CD4-positive, alpha-beta T cell treated with Interleukin-15 for 4 hours (primary cell): ENCODE results near the gene ATG12.

Experiments
- DNase-seq: peaks from one replicate; pipeline ENCODE4 v3.0.0-alpha.2; 2020; ENCODE audit warnings: low spot score

ATG12 gene

DNA sequence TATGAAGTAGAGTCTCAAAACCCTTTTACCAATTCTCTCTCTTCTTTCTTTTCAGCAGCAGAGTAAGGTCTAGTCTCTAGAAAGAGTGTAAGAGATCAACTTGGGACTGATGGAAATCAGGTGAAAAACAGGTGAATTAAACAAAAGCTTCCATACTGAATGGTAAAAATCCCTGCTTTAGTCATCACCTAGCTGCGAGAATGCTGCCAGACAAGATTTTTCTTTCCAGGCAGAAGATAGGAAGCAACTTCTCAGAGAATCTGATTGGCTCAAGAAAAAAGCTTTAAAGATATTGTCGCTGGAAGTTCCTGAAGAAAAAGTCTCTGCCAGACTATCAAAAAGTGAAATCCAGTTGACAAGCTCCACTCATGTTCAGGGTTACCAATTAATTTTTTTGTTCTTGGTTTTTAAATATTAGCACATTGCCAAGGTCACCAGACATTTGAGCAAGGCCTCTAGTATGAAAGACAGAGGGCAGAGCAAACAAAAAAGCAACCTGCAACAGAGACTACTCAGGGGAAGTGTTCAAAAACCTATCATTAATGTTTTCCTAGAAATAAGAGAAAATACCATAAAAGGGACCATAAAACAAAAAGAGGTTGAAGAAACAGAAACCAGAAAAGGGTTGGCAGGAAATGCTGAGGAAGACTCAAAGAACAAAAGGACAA is 34.2 kb downstream of the ATG12 start:
- DNase-seq: no peak

DNA sequence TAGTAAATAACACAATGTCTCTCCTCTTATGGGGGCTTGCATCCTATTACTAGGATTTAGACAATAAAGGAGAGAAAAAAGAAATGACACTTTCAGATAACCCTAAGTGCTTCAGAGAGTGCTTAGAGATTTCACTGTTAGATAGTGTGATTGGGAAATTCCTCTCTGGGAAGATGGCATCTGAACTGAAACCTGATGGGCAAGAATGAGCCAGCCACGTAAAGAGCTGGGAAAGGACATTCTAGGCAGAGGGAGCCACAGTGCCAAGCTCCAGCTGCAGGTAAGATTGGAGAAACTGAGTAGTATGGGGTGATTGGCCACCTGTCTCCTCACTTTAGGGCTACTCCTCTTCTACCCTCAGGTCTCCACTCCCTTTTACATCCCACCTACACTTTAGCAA is 39.4 kb downstream of the ATG12 start:
- no peak for DNase-seq

DNA sequence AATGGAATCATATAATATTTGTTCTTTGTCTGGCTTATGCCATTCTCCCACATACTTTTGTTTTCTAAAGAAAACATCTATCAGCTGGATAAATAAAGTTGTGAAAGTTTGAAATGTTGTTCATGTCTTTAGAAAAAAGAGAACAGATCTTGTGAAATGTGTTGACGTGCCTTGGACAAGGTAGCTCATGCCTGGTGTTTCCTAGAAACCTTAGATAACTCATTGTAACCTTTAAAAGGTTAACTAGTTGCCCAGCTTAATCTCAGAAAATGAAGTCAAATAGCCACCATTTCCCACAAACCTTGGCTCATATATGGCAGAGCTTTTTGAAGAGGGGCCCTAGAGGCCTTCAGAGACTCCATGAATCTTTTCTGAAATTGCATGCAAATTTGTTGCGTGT is 40.2 kb downstream of the ATG12 start:
- no peak for DNase-seq

DNA sequence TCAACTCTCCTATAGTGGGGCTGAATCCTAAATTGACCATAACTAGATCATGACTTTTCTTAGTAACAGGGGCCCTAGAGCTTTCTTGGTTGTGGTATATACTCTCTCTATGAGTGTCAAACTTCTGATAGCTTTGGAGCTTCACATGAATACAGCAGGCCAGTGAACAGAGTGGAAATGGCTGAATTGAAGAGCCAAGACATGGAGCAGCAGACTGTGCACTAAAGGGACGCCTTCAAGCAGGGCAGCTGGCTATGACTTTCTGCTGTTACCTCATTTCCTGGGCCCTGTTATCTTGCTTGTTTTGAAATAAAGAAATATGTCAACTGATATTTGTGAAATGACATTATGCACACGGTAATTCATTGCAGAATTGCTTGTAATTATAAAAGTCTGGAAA is 41.3 kb downstream of the ATG12 start:
- DNase-seq: no peak

DNA sequence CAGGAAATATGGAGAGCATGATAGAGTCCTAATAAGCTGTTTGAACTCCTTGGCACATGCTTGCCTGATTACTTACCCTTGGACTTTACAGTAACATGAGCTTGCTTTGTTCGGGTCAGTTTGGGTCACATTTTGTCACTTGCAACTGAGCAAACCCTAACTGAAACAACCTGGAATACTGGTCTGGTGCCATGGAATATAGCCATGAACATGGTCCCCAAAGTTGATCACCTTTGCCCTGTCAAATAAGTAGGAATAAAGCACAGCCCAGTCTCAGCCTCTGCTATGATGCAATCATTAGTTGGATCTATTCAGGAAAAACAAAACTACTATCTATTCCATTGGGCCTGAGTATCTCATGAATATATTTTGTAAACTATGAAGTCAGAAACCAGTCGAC is 43.1 kb downstream of the ATG12 start:
- no peak for DNase-seq

DNA sequence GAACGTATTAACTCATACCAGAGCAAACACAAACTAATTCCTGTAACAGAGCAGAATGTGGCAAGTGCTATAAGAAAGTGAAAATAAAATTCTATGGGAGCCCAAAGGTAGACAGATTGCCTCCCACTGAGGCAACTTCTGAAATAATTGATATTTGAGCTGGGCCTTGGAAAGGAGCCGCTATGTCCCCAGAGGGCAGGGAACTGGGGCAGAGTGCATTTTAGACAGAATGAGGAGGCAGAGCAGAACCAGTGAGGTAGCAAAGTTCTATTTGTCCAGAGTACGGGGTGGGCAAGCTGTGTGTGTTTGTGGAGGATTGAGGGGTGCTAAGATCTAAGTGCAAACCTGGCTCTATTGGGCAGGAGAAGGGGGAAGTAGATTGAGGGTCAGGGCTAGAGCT is 44.7 kb downstream of the ATG12 start:
- DNase-seq: no peak

DNA sequence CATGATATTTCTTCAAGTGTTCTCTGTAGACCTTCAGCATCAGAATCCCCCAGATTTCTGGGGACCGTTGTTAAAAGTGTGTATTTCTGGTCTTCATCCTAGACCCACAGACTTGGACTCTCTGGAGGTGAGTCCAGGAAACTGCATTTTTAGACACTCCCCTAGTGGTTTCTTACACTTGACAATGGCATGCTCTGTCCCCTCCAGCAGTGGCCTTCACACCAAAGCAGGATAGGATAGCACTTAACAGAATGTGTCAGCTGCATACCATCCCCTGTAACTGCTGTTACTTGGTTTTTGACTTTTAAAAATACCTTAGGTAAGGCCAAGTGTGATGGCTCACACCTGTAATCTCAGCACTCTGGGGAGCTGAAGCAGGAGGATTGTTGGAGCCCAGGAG is 45.7 kb downstream of the ATG12 start:
- no peak for DNase-seq

DNA sequence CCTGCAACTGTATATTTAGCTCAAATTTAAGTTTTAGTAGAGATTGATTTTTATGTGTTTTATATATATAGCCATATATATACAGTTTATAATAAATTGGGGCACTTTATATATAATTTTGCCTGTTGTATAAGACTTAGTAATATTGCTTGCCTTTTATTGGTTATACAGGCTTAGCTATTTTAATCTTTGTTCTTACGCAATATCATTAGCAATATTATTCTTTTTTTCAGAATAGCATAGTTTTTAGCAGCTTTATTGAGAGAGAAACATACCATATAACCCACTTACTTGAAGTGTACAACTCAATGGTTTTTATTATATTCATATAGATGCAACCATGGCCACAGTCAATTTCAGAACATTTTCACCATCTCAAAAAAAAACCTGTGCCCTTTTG is 52.9 kb downstream of the ATG12 start:
- DNase-seq: no peak

DNA sequence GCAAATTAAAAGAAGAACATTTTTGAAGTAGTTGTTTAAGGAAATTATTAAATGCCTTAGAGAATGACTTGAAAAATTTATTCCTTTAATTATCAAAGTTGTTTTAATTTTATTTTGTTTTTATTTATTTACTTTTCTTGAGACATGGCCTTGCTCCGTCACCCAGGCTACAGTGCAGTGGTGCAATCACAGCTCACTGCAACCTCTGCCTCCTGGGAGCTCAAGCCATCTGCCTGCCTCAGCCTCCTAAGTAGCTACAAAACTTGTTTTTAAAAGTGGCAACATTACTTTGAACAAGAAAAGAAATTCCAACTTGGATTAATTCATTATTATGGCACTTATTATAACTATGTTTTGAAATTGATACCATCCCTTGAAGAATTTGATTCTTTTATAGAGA is 53.9 kb downstream of the ATG12 start:
- DNase-seq: no peak

DNA sequence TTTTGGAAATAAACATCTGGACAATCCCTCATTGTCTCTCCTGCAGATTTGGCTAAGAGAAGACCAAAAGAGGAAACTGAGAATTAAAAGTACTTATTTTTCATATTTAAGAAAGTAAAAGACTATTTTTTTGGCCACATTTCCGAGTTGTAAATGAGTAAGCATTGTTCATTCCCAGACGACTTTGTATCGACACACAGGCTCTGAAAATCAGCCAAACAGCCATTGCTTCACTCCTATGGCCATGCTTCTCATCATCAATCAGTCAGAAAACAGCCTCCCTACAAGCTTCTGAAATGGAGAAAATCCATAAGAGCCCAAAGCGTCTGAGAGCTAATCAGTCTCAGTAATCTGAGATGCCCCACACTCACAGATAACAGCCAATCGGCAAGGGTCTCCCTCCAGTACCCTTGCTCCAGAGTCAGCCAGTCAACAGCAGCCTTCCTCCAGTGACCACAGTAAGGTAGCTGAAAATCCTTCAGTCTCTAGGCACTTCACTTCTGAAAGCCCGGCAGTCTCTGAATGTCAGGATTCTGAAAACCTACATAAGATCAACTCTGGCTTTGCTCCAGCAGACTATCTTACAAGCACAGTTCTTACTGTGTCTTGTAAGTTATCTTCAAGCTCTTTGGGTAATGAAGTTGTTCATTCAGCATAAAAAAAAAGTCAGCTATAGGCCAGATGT is 55.8 kb downstream of the ATG12 start:
- no peak for DNase-seq

DNA sequence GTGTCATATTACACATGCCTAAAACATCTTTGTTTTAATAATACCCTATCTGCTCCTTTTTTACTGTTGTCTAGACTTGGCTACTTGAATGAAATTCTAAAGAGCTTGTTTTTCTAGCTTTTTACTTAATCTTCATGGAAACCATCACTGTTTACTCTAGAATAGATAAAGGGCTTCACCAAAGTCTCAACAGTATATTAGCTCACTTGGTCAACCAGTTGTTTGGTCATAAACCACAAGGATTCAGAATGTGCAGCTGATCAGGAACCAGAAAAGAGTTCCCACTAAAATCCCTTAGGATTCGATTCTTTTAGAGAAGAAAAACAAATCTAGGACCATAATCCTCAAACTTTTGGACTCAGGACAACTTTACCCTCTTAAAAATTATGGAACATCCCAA is 62.9 kb downstream of the ATG12 start:
- DNase-seq: no peak
